Transverse colon (tissue), 3 donors: ENCODE results near the gene PIAS1.

Experiments
- CTCF ChIP-seq, 5 experiments: fragments of 200-600 bp in 3 of 5; fragments of 450-650 bp in 2 of 5; sonication (generic) in 3 of 5; IDR thresholded peaks; 1 replicate in 2 of 5; 2 replicates in 3 of 5; pipeline ENCODE4 v1.5.1; 2016 to 2017; ENCODE audit warnings: antibody characterized with exemption in 5 of 5, inconsistent platforms in 3 of 5, mild to moderate bottlenecking in 2 of 5, moderate library complexity in 1 of 5
- EP300 ChIP-seq: sonication (generic); formaldehyde crosslinking; IDR thresholded peaks from one replicate; pipeline ENCODE4 v1.6.1; 2017; ENCODE audit warnings: antibody characterized with exemption, low read depth

GRCh38 chr15:68032672-68033071 lies 21.4 kb upstream of the PIAS1 start:
- TF ChIP-seq CTCF (IDR thresholded peaks at IDR 0.05) (no peak), EP300 (no peak)
